HL-60/S4 (cell line): ENCODE measurements around the gene CCDC102A.

ENCODE experiments used
- in situ Hi-C: fragments of 300-500 bp; cut with MboI; formaldehyde crosslinking; loops from 2 replicates; pipeline ENCODE4 v1.14.3; 2022; ENCODE audit warnings: low sequenced_read_pairs

The CCDC102A gene

DNA sequence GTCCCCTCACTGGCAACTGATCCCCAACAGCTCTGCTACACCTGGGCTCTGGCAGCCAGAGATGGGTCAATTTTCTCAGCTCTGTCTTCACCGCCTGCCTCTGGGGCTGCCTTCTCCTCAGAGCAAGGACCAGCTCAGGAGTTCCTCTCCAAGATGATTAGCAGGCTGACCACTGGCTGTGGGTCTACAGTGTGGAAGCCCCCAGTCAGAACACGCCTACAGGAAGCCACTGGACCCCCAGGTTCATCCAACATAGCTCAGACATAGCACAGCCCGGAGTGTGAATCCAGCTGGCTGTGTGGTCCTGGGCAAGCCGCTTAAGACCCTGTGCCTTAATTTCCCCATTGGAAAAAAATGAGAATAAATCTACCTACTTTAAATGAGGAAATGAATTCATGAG lies 55.0 kb downstream of the CCDC102A start:
- in situ Hi-C loops, result no loop called here

DNA sequence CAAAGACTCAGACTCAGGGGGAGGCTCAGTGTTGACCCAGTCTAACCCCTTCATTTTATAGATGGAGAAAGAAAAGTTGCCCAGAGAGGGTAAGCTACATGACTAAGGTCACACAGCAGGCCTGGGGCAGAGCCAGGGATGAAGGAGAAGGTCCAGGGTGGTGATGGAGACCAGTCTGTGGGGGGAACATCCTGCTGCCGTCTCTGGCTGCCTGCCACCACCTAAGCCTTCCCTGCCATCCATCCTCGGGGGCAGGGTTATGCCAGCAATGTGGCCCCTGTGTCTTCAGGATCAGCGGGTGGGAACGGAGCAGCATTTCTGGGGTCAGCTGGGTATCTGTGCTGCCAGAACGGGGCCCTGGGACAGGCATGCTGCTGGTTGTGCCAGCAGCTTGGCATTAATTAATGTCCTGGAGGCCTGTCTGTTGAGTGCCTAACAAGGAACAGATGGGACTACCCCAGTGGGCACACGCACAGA lies 55.6 kb downstream of the CCDC102A start:
- in situ Hi-C loops, result no loop called here

DNA sequence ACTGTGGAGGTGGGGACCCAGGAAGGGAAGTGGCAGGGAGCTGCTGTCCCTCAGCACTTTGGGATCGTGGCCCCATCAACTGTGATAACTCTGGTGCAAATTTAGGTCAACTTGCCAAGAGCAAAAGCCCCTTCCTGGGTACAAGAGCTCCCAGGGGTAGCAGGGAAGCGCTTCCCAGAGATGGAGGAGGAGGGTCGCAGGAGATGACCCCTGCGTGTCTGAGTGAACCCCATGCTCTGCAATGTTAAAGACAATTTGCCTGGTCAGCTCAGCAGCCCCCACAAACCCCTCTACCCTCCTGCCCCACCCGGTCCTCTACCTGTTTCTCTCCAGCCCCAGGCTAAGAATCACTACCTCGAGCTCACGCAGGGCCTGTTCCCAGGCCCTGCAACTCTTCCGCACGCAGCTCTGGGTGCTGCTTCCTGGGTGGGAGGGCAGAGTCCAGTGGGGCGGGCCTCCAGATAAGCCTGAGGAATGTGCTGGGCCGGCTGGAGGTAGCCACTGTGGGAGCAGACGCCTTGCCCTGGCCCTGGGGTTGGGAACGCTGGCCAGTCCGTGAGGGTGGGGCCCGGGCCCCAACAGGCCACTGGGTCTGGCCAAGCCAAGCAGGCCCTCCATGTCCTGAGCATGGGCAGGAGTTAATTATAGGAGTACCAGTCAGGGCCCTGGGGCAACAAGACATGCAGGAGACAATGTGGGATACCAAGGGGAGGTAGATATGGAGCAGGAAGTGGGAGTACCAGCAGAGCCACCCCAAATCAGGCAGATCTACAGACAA lies 56.2 kb downstream of the CCDC102A start:
- in situ Hi-C loops, result no loop called here

DNA sequence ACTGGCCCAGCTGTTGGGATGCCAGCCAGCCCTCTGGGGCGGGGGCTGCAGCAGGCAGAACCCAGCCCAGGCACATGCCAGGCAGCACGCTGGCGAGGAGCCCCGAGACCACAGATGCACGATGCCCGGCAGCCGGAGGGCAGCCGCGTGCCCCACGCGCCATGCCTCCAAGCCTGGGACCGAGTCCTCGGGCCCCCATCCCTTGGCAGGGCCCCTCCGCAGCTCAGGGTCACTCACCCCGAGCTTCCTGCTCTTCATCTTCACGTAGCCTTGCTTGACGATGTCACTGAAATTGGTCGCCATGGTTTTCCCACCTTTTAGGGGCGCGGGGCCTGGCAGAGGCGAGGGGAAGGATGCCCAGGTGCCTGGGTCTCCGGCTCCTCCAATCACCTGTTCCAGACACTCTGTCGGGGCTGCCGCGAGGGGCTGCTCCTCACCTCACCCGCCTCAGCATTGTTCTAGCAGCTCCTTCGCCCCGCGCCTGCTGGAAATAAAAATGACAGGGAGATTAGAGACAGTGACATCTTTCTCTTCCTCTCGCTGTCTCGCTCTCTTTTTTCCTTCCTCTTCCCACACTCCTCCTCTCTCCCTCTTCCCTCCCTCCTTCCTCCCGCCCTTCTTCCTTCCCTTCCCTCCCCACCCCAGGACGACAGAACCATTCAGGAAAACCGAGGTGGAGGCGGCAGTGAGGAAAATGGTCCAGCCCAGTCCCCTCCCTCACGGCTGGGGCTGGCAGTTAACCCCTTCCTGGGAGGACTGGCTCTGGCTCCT lies 57.0 kb downstream of the CCDC102A start:
- in situ Hi-C loops, result no loop called here

DNA sequence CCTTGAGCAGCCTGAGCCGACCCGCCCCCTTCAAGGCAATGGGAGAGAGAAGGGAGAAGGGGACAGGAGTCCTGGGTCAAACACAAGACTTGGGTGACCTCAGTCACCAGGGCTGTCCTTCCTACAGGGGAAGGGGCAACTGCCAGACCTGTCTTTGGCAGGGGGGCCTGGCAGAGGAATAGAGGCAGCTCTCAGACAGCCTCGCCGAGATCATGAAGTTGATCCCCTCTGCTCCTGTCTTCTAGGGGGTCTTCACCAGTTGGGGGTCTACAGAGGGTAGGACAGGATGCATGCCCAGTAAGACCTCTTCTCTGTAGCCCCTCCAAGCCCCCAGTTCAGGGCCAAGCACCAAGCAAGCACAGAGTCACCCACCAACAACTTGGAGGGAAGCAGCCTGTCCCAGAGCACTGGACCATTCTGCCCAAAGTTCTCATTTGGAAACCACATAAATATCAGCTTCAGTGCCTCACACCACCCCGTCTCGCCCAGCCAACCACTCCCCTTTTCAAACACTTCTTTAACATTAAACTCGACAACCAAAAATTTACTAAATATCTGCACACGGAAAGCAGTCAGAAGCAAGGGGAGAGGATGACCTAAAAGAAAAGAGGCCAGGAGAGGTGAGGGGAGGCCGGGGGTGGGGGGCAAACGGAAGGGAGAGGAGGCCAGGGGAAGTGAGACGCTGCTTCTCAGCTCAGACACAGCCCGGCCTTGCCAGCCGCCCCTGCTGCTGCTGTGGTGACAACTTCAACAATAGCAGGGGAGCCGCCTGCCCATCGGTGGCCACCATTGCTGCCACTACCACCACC lies 57.8 kb downstream of the CCDC102A start:
- in situ Hi-C loops, result no loop called here

DNA sequence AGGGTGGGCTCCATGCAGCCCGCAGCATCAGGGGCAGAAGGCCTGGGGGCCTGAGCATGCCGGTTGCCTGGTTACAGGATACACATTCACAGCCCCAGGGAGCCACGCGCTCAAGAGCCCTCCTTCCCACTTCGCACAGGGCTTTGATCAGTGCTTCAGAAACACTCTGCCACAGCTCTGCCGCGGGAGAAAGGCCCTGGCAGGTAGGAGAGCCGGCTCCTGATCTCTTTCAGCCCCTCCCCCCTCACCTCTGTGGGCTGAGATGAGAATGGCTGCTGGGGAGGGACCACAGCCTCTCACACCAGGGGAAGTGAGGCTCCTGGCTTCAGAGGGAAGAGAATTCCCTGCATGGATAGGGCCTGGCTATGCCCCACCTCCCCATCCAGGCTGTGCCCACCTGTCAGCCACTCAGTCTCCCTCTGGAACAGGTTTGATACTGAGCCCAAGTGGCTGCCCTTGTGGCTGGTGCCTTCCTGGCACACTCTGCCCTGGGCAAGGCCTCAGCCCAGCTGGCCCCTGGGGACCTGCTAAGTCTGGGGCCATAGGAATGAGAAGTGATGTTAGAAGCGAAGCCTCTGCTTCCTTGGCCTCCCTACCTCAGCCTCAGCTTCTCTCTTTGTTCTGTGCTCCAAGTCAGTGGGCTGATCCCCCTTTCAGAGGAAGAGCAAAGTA lies 58.7 kb downstream of the CCDC102A start:
- in situ Hi-C loops, result no loop called here

DNA sequence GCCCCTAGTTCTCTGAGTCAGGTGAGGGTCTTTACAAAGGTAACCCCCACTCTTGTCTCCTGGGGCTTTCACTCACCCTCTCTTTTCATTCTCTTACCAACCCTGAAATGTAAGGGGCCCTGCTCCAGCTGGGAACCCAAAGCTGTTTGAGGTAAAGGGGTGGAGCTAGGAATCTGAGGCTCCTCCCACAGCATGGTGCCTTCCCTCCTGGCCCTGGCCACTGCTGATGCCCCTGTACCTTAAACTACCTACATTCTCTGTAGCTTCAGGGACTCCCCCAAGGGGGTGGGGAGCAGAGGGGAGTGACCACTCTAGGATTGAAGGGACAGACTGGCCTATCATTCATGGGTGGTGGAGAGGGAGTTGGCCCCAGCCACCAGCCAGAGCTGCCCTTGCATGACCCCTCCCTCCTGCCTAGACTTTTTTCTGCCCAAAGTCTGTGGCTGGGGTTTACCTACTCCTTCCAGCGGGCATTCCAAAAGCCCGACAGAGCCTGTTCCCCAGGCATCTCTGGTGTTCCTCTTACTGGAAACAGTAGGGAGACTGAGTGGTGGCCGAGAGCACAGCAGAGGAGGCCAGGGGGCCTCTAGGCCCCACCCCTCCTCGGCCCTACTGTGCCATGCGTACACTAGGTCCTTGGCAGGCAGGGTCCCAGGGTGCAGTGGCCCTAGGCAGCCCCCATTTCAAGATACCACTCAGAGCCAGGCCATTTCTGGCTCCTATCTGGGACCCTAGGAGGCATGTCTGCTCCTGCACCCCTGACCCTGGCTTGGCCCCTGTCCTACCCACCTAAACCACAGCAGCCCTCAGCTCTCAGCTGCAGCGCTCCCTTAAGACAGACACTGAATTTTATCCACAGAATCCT lies 59.6 kb downstream of the CCDC102A start:
- in situ Hi-C loops, result no loop called here

DNA sequence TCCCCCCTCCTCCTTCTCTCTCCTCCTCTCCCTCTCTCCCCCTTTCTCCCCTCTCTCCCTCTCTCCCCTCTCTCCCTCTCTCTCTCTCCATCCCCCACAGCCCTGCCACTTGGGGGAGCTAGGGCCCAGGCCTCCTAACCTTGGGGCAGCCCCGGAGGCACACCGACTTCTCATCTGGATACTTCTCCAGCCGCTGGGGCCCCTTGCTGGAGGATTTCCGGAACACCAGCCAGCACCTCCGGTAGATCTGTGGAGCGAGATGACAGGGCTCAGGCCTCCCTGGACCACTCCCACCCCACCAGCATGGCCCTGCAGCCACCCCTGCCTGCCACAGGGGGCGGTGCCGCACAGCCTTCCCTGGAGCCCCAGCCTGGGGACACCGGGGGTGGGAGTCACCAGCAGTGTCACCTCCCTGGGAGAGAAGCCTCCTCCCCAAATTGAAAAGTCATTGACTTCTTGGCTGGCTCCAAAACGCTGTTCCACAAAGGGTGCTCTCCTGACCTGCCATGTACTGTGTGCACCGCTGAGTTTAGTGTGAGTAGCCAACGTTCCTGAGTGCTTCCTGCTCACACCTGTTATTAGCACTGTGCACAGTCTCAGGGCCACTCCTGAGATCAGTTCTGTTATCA lies 60.5 kb downstream of the CCDC102A start:
- in situ Hi-C loops, result no loop called here

DNA sequence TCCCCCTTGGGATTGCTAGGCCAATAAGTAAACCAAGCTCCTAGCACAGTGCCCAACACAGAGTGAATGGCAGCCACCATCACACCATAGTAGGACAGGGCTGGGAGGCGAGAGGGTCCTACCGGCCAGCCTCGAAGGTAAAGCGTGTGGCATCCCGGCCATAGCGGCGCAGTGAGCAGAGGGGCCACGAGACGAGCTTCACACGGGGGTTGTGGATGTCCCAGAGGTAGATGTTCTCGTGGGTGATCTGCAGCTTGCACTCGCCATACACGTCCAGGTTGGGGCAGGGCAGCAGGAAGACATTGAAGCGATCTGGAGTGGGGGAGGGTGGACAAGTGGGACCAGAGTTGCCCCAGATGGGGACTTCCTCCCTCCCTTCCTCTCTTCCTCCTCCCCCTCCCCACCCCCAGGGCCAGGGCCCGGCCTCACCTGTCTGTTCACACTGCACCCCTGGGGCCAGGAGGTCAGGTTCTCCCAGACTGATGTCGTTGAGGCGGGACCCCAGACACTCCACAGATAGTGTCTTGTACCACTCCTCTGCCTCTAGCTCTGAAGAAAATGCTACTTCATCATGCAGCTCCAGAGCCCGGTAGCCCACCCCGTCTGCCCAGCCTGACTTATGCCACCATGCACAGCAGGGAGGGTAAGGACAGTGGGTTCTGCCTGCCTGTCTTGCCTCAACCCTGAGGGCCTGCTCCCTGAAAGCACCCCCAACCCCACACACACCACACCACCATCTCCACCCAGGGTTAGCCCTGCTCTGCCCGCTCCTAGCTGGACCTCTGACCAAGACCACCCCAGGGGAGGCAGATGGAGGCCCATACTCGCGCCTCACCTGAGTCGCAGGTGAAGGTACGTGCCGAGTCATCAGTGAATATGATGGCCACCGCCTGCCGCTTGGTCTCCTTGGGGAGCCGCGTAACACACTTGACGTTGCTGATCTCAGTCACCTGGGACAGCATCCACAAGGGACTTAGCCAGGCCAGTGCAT lies 61.4 kb downstream of the CCDC102A start:
- in situ Hi-C loops, result no loop called here

DNA sequence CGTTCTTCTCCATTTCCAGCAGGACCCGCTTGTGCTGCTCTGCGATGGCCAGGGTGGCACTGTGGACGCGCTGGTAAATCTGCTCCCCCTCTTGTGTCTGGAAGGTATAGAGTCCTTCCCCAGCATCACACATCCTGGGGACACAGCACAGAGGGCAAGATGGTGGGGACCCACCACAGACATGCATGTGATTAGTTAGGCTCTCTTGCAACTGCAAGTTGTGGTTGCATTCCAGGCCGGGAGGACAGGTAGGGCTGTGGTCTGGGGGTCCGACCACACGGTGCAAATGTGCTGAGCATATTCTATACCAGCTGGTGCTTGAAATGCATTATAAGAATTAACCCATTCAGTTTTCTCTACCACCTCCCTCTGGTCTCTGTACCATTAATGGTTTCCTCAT lies 62.5 kb downstream of the CCDC102A start:
- in situ Hi-C loops, result no loop called here

DNA sequence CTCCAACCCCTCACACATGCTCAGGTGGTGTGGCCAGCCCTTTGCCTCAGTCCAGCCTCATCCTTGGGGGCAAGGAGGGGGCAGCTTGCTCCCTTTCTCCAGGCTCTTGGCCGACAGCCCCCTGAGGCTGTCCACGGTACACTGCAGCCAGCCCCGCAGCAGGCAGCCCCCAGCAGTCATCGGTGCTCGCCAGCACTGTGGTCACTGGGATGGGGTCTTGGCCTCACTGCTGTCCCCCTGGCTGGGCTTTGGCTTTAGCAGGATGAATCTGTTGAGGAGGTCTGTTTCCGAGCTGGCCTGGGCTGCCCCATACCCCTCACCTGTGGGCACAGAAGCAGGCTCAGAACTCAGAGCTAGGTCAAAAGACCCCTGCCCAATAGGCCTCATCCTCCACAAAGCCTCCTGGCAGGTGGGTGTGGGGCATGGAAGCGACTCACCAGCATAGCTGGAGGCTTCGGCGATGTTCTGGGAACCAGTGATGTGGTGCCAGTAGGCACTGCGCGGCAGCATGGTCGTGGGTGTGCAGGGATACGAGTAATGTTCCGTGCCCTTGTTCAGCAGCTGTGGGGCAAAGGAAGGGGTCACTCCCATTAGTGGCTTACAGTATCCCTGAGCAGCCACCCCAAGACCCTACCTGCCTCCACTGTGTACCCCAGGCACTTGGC lies 63.1 kb downstream of the CCDC102A start:
- in situ Hi-C loops, result no loop called here

DNA sequence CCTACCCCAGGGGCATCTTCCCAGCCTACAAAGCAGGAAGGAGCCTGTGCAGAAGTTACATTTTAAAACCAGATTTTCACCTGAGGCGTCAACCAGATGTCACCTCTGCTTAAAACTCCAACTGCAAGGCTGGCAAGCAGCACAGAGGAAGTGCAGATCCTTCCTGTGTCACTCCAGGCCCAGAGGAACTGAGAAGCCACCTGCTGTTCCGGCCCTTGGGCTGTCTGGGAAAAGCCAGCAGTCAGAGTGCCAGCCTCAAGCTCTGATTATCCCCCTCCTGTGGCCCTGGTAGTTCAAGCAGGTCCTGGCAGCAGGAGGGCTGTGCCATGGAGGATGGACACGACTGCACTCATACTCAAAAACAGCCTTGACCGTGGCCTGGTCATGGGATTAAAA lies 63.7 kb downstream of the CCDC102A start:
- in situ Hi-C loops, result no loop called here

DNA sequence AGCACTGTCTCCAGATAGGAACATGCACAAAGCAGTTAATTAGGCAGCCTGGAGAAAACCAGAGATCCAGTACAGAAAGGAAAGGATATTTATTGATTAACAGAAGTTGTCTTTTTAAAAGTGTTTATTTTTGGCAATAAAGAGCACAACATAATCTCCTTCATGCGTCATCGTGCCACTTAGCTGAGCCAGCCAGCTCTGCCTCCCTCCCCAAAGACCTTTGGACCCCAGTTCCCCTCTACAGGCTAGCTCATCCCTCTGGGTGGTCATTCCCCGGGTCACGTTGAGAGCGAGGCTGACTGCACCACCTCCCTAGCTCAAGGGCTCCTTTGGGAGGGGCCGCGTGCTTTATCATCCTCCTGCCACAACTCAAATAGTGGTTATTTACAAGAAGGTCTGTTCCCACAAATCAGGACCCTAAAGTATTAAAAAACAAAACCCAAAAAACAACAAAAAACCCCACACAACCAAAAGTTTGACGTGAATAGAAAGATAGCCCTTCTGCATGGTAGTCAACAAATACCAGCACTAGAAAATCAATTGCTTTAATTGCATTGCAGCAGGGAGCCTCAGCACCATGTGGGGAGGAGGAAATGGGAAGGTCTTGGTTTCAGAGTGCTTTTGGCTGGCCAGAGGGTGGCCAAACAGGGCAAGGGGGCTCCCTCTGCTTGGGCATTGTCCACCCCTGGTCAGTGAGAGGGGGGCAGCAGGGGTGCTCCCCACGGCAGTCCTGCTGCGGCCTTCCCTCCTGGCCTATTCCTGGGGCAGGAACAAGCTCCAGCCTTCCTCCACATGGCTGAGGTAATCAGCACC lies 64.3 kb downstream of the CCDC102A start:
- in situ Hi-C loops, result no loop called here

DNA sequence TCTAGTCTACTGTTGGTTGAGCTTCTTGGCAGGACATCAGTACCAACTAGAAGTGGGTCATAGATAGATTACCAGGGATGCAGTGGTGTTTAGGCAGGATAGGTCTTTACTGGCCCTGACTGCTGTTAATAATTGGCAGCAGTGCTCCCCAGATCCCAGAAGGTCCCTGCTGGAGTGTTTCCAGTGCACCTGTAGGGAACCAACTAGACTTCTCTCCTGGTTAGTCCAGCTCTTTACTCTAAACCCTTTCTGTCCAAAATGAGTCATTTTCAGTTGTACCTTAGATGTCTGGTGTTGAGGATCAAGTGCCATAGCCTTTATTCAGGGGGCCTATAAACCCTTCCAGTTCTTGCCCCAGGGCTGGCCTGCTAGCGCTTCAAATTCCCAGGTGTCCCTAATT lies 65.2 kb downstream of the CCDC102A start:
- in situ Hi-C loops, result no loop called here

DNA sequence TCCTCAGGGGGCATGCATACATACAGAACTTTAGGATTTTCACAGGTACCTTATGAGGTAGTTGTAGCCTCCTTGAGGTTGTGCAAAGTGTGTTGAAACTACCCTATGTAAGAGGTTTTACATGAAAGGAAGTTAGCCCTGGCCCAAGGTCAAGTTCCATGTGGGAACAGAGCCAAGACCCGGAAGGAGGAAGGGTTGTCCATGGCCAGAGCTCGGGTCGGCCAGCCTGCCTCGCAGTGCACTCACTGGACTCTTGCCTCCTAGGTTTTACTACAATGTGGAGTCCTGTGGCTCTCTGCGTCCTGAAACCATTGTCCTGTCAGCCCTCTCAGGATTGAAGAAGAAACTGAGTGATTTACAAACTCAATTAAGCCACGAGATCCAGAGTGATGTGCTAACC lies 65.7 kb downstream of the CCDC102A start:
- in situ Hi-C loops, result no loop called here

DNA sequence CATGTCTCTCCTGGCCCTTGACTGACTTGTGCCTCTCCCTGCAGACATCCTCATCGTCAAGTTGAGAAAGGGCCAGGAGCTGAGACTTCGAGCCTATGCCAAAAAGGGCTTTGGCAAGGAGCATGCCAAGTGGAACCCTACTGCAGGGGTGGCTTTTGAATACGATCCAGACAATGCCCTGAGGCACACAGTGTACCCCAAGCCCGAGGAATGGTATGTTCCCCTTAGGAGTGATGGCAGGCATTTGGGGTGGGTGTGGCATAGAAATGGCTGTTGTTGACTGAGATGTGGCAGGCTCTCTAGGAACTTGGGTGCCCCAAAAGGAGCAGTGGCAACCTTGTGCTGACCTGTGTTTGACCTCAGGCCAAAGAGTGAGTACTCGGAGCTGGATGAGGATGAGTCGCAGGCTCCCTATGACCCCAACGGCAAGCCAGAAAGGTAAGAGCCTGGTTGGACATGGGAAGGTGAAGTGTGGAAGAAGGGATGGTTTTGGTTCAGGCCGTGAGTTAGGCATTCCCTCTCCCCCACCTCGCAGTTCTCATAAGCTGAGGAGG lies 66.4 kb downstream of the CCDC102A start:
- in situ Hi-C loops, result no loop called here

DNA sequence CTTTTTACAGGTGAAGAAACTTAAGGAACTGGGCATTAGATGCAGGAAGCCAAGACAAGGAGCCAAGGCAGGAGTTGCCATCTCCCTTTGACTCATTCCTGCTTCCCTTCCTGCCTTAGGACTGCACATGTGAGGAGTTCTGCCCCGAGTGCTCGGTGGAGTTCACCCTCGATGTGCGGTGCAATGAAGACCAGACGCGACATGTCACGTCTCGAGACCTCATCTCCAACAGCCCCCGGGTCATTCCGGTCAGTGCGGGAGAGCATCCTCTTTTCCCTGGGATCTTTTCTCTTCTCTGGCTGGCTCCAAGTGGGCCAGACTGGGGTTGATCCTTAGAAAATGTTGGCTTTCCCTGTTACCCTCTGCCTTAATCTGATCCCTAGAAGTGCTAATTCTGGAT lies 67.3 kb downstream of the CCDC102A start:
- in situ Hi-C loops, result no loop called here
